GM18499 (cell line): Measurements from ENCODE around the gene MICALL1.

Experiments
- ATAC-seq: cut with Tn5 transposase; IDR thresholded peaks from one replicate; pipeline ENCODE4 v1.9.1; 2021; ENCODE audit warnings: moderate number of reproducible peaks; ENCODE audit not compliant: insufficient read depth, unreplicated experiment

Gene MICALL1

GRCh38 chr22:37904572-37905533 is 1.2 kb upstream of the MICALL1 start:
- ATAC-seq: no peak

GRCh38 chr22:37906364-37907008 is 389 bp downstream of the MICALL1 start:
- no peak for ATAC-seq

- no peak for ATAC-seq
Observed at GRCh38 chr22:37907036-37907954, 1.2 kb downstream of the MICALL1 start.

GRCh38 chr22:37909766-37910165 is 3.7 kb downstream of the MICALL1 start:
- ATAC-seq: no peak

GRCh38 chr22:37910890-37911672 is 5.0 kb downstream of the MICALL1 start:
- no peak for ATAC-seq

GRCh38 chr22:37911697-37912096 is 5.6 kb downstream of the MICALL1 start:
- ATAC-seq: no peak

- ATAC-seq: no peak
Observed at GRCh38 chr22:37912171-37912570, 6.1 kb downstream of the MICALL1 start.

GRCh38 chr22:37913233-37913721 is 7.2 kb downstream of the MICALL1 start:
- ATAC-seq: no peak

GRCh38 chr22:37916311-37916710 is 10.2 kb downstream of the MICALL1 start:
- no peak for ATAC-seq

GRCh38 chr22:37917874-37918548 is 11.9 kb downstream of the MICALL1 start:
- ATAC-seq: no peak

- ATAC-seq: no peak
Observed at GRCh38 chr22:37918580-37919270, 12.6 kb downstream of the MICALL1 start.

- ATAC-seq: no peak
Observed at GRCh38 chr22:37920126-37920525, 14.0 kb downstream of the MICALL1 start.

GRCh38 chr22:37922191-37922590 is 16.1 kb downstream of the MICALL1 start:
- no peak for ATAC-seq

- ATAC-seq: no peak
Observed at GRCh38 chr22:37923927-37924326, 17.8 kb downstream of the MICALL1 start.

GRCh38 chr22:37924386-37925065 is 18.4 kb downstream of the MICALL1 start:
- no peak for ATAC-seq

- no peak for ATAC-seq
Observed at GRCh38 chr22:37925330-37925729, 19.2 kb downstream of the MICALL1 start.

- no peak for ATAC-seq
Observed at GRCh38 chr22:37925767-37926166, 19.7 kb downstream of the MICALL1 start.

- ATAC-seq: no peak
Observed at GRCh38 chr22:37926358-37926757, 20.3 kb downstream of the MICALL1 start.
